ENCODE data around the gene NAP1L1. TPM values are rescaled to one million over a fixed set of nuclear protein-coding genes. Genes with fewer than 3 reads are reported as not detected.

Gene NAP1L1
- total and polyA plus RNA-seq, 10 donors: 353 to 533 (median 404) TPM

- peaks cover 0 to 49% (median 5%) of the 10 kb centered on the region in 6 donors for H3K36me3 ChIP-seq
- TF ChIP-seq CTCF (IDR thresholded peaks at IDR 0.05 in 8 of 11, conservative IDR thresholded peaks at IDR 0.05 in 3 of 11) (no peak), POLR2AphosphoS5 (IDR thresholded peaks at IDR 0.05) (no peak), POLR2A (IDR thresholded peaks at IDR 0.05) (no peak)
- no peak overlapping the region for H3K27ac ChIP-seq
- no peak overlapping the region for H3K4me3 ChIP-seq
- intact Hi-C loops (cut with DNase I; ENCODE audit: low total_unique reads): no loop called here
- no peaks in the 10 kb centered on the region for H3K27me3 ChIP-seq (replicated peaks in 1 of 7)
- peaks cover 0 to 88% (median 34%) of the 10 kb centered on the region in 6 donors for H3K4me1 ChIP-seq
- DNase-seq: no peak
- H3K9me3 ChIP-seq: peaks cover 0 to 5% (median 1%) of the 10 kb centered on the region in 8 donors
Observed at GRCh38 chr12:76073561-76073960, 10.9 kb downstream of the NAP1L1 start.

GRCh38 chr12:76072568-76072967 lies 11.9 kb downstream of the NAP1L1 start:
- Histone ChIP-seq H3K36me3 (peaks cover 0 to 59% (median 10%) of the 10 kb centered on the region in 6 donors), H3K27ac (no peak overlapping the region), H3K4me3 (no peak overlapping the region), H3K4me1 (peaks cover 0 to 83% (median 32%) of the 10 kb centered on the region in 6 donors), H3K27me3 (replicated peaks in 1 of 7) (no peaks in the 10 kb centered on the region), H3K9me3 (no peaks in the 10 kb centered on the region)
- WGBS, 5 donors: 90 to 96% (median 94%) methylated on average over 3 of the region's 3 CpGs
- TF ChIP-seq POLR2A (IDR thresholded peaks at IDR 0.05): no peak
- no peak for TF ChIP-seq CTCF (IDR thresholded peaks at IDR 0.05 in 8 of 11, conservative IDR thresholded peaks at IDR 0.05 in 3 of 11)
- no peak for TF ChIP-seq POLR2AphosphoS5 (IDR thresholded peaks at IDR 0.05)
- DNase-seq: no peak
- intact Hi-C loops (cut with DNase I; ENCODE audit: low total_unique reads): no loop called here

- H3K36me3 ChIP-seq: peaks cover 0 to 91% (median 39%) of the 10 kb centered on the region in 6 donors
Observed at GRCh38 chr12:76069339-76069738, 15.1 kb downstream of the NAP1L1 start.

GRCh38 chr12:76065917-76066316 lies 18.6 kb downstream of the NAP1L1 start:
- intact Hi-C loops (cut with DNase I; ENCODE audit: low total_unique reads): no loop called here
- Histone ChIP-seq H3K4me3 (no peak overlapping the region), H3K4me1 (peaks cover 0 to 34% (median 0%) of the 10 kb centered on the region in 6 donors), H3K9me3 (peaks cover 0 to 27% (median 25%) of the 10 kb centered on the region in 8 donors), H3K36me3 (peaks cover 0 to 100% (median 63%) of the 10 kb centered on the region in 6 donors), H3K27me3 (replicated peaks in 1 of 7) (no peaks in the 10 kb centered on the region), H3K27ac (no peak overlapping the region)
- no peak for TF ChIP-seq POLR2AphosphoS5 (IDR thresholded peaks at IDR 0.05)
- no peak for TF ChIP-seq CTCF (IDR thresholded peaks at IDR 0.05 in 8 of 11, conservative IDR thresholded peaks at IDR 0.05 in 3 of 11)
- TF ChIP-seq POLR2A (IDR thresholded peaks at IDR 0.05): no peak
- 96 to 97% (median 96%) methylated on average over 3 of the region's 3 CpGs for WGBS, 5 donors
- DNase-seq: no peak

More at GRCh38 chr12:76069339-76069738, 15.1 kb downstream of the NAP1L1 start:
- no peak overlapping the region for H3K4me3 ChIP-seq
- no peaks in the 10 kb centered on the region for H3K27me3 ChIP-seq (replicated peaks in 1 of 7)
- peaks cover 0 to 54% (median 5%) of the 10 kb centered on the region in 6 donors for H3K4me1 ChIP-seq
- no peak overlapping the region for H3K27ac ChIP-seq
- no peak for DNase-seq
- H3K9me3 ChIP-seq: peaks cover 0 to 23% (median 21%) of the 10 kb centered on the region in 8 donors
- intact Hi-C loops (cut with DNase I; ENCODE audit: low total_unique reads): no loop called here
- TF ChIP-seq POLR2AphosphoS5 (IDR thresholded peaks at IDR 0.05): no peak
- TF ChIP-seq POLR2A (IDR thresholded peaks at IDR 0.05): no peak
- no peak for TF ChIP-seq CTCF (IDR thresholded peaks at IDR 0.05 in 8 of 11, conservative IDR thresholded peaks at IDR 0.05 in 3 of 11)
